Midbrain (tissue), 1 donor: ENCODE measurements around the gene PRDX2.

Source experiments
- DNase-seq: peaks from one replicate; lab custom pipeline; 2025; lab: John Stamatoyannopoulos, UW

Gene PRDX2

GRCh38 chr19:12752056-12752781 is 49.4 kb downstream of the PRDX2 start:
- no peak for DNase-seq

GRCh38 chr19:12751635-12752034 is 50.0 kb downstream of the PRDX2 start, which contains the start of gene BEST2:
BEST2 (plus strand) TSS chr19:12751791; CDS start chr19:12752593, 802 bp downstream.
- DNase-seq, result no peak

GRCh38 chr19:12750851-12751250 is 50.7 kb downstream of the PRDX2 start:
- DNase-seq, result no peak

GRCh38 chr19:12749938-12750521 is 51.6 kb downstream of the PRDX2 start:
- no peak for DNase-seq

GRCh38 chr19:12748489-12748888 is 53.1 kb downstream of the PRDX2 start:
- no peak for DNase-seq
